Spleen (tissue), 7 donors: ENCODE data around the gene UTP25.

ENCODE experiments used
- CTCF ChIP-seq, 11 experiments: fragments of 200-600 bp in 7 of 11; fragments of 450-650 bp in 4 of 11; sonication (generic) in 4 of 11; IDR thresholded peaks in 8 of 11; conservative IDR thresholded peaks in 3 of 11; 1 replicate in 7 of 11; 2 replicates in 4 of 11; pipeline versions ENCODE4 v1.4.0 to v1.8.0; 2016 to 2021; ENCODE audit warnings: antibody characterized with exemption in 11 of 11, inconsistent platforms in 4 of 11, mild to moderate bottlenecking in 1 of 11
- POLR2A ChIP-seq, 3 donors: fragments of 450-650 bp; IDR thresholded peaks; one replicate each; pipeline ENCODE4 v1.5.1; 2017; ENCODE audit warnings: antibody characterized with exemption in 3 of 3, mild to moderate bottlenecking in 1 of 3
- POLR2AphosphoS5 ChIP-seq, 3 donors: sonication (generic); formaldehyde crosslinking; IDR thresholded peaks; one replicate each; pipeline ENCODE4 v1.5.1; 2017; ENCODE audit warnings: antibody characterized with exemption in 3 of 3
- donor health status: DM: no; HTN: no; CAD: no; lungs with moderate emphysema.
- donor health status: DM: no; HTN: no; CAD: no.
- donor health status: DM: no; HTN: no; CAD: no.

- TF ChIP-seq POLR2A (IDR thresholded peaks at IDR 0.05) (no peak), CTCF (IDR thresholded peaks at IDR 0.05 in 8 of 11, conservative IDR thresholded peaks at IDR 0.05 in 3 of 11) (no peak), POLR2AphosphoS5 (IDR thresholded peaks at IDR 0.05) (no peak)
Measured at GRCh38 chr1:209900734-209901133, 73.0 kb downstream of the UTP25 start.
